ENCODE measurements around the gene SYCE1L.
"Not testable (repeated sequence)": the region's sequence is repeated elsewhere in the genome, so short reads cannot be mapped to it uniquely, and the experiment has no call there.

SYCE1L gene, protein sequence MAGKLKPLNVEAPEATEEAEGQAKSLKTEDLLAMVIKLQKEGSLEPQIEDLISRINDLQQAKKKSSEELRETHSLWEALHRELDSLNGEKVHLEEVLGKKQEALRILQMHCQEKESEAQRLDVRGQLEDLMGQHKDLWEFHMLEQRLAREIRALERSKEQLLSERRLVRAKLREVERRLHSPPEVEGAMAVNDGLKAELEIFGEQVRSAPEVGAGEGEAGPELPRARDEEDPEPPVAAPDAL

DNA sequence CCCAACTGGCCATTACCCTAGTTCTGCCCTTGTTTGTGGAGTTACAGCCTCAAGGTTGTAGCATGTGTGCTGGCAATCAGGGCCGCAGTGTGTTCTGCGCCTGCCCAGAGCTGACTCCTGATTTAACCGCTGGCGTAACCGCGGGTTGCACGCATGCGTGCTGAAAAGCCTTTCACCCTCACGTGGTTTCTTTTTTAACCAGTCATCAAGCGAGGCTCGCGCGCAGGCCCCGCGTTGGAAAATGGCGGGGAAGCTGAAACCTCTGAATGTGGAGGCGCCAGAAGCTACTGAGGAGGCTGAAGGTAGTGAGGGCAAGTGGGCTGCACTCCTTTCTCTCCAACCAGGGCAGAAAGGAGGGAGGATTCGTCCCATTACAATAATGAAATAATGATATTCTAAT, at the start of gene SYCE1L:
SYCE1L (plus strand) TSS at position 198 of the 400 bp plus-strand sequence; CDS start at position 242, 44 bp downstream.
- DNase-seq (ENCODE audit: low spot score) = no peak

DNA sequence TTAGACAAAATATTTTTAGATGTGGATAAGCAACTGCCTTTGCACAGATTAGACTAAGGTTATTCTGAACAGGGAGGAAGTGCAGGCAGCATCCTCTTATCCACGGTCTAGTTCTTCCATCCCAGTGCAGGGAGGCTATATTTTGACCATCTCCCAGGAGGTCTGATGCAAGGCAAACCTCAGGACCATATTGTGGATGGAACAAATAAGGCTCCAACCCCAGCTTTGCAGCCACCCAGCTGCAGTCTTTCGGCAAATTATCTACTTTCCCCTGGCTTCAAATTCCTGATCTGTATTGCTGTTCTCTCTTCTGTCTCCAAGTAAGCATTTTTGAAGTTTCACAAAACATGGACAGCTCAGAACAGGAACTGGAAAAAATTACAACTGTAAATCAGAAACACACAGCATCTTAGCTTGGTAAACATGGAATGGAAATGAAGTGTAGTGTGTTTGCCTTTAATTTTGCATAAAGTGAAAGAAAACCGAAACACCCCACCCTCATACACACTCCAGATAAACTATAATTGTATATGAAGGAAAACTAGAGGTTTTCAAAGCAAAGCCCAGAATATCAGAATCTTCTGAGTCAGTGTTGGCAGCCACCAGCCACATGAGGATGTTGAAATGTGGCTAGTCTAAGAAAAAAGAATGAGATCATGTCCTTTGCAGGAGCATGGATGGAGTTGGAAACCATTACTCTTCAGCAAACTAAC, 41.7 kb upstream of the SYCE1L start:
- no peak for DNase-seq (ENCODE audit: low spot score)

DNA sequence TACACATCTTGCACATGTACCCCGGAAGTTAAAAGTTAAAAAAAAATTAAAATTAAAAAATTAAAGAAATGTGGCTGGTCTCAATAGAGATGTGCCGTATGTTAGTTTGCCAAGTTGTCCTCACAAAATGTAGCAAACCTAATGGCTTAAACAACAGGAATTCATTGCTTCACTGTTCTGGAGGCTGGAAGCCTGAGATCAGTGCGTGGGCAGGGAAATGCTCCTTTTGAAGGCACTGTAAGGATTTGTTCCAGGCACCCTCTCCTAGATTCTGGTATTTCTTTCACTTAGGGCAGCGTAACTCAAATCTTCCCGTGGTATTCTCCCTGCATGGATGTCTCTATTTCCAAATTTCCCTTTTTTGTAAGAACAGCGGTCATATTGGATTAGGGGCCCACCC, 40.9 kb upstream of the SYCE1L start:
- DNase-seq (ENCODE audit: low spot score) = no peak

DNA sequence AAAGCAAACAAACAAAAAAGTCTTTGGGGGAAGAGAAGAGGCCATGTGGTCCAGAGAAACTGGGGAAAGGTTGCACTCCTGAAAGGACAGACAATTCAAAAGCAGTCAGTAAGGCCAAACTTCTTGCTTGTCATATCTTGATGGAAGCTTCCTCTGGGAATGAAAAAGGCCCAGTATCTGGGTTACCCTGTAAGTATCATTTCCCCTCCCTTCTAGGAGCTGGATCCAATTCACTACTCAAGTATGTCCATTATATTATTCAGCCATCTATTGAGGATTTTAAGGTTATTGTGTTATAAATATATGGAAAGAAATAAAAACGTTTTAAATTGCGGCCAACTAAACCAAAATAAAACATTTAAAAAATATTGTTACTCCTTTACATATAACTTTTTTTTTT, 34.2 kb upstream of the SYCE1L start:
- no peak for DNase-seq (ENCODE audit: low spot score)

DNA sequence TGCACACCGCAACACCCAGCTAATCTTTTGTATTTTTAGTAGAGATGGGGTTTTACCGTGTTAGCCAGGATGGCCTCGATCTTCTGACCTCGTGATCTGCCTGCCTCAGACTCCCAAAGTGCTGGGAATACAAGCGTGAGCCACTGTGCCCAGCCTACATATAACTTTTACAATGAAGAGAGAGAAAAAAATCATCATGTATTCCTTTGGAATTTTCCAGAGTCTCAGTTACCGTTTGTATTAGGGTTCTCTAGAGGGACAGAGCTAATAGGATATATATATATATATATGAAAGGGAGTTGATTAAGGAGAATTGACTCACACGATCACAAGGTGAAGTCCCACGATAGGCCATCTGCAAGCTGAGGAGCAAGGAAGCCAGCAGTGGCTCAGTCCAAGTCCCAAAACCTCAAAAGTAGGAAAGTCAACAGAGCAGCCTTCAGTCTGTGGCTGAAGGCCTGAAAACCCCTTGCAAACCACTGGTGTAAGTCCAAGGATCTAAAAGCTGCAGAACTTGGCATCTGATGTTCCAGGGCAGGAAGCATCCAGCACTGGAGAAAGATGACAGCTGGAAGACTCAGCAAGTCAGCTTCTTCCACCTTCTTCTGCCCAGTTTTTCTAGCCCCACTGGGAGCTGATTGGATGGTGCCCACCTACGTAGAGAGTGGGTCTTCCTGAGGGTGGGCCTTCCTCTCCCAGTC, 33.5 kb upstream of the SYCE1L start:
- DNase-seq (ENCODE audit: low spot score) = not testable (repeated sequence)

DNA sequence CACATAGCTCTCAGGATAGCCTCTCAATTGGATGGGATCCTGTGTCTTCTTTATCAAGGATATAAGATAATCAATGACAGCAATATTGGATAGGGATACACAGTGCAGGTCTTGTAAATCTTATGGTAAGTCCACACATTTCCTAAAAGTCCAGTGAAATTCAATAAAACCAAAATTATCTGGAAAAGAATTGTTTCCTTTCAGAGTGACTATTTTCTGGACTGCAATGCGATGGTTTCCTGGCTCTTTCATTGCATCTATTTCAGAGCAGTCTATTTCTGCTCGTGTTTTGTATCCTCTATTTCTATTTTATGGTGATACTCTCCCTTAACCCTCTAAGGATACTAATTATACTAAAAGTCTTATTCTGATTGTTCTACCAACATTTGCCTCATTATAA, 32.5 kb upstream of the SYCE1L start:
- no peak for DNase-seq (ENCODE audit: low spot score)

DNA sequence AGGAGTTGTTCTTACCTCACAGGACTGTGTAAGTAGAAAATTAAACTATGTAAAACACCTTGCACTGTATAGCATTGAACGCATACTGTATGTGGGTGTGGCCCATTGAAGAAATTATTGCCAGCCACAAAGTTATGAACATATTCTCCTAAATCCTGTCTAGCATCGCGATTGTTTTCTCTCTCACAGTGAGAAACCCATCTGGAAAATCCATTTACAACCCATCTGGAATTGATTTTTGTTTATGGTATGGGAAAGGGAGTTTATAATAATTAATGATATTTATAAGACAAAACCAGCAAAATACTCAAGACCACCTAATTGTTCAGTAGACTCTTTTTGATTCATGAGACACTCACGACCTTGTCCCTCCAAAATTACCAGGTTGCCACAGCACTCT, 30.3 kb upstream of the SYCE1L start:
- DNase-seq (ENCODE audit: low spot score) = no peak

DNA sequence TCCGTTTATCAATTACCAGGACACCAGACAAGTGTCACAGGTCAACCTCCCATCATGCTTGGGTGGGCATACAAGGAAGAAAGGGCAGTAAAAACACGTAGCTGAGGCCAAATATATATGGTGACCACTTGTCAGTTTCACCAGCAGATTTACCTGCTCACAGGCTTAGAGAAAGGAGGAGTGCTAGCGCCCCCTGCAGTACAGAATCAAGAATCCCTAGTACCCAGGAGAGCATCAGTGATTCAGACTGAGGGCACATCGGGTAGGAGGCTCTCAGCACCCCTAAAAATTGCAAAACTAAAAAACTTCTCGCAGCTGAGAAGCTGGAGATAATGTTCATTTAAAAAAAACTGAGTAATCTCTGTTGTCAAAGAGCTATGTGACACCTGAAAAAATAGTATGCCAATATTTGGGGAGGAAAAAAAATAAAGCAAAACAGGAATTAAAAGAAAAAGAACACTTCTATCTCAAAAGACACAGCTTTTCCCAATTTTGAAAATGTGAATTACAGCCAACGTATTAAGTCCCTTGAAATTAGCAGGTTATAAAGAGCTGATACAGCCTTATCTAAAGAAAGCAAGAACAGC, 29.5 kb upstream of the SYCE1L start:
- DNase-seq (ENCODE audit: low spot score) = peak; percentile 37

DNA sequence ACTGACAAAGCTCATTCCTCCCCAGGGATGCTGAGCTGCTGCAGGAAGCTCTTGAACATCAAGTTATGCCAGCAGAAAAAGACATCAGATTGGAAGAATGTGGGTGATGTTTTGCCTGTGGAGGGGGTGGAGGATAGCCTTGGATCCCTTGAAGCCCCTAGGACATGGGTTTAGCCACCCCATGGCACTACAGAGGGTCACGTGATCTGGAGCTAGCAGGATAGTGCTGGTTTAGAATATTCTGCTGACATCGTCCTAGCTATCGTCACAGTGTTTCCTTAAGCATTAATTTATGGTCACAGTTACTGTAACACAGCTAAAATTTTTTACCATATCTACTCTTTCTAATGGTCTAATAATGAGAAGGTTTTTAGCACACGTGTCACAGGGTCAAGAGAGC, 28.4 kb upstream of the SYCE1L start:
- no peak for DNase-seq (ENCODE audit: low spot score)

DNA sequence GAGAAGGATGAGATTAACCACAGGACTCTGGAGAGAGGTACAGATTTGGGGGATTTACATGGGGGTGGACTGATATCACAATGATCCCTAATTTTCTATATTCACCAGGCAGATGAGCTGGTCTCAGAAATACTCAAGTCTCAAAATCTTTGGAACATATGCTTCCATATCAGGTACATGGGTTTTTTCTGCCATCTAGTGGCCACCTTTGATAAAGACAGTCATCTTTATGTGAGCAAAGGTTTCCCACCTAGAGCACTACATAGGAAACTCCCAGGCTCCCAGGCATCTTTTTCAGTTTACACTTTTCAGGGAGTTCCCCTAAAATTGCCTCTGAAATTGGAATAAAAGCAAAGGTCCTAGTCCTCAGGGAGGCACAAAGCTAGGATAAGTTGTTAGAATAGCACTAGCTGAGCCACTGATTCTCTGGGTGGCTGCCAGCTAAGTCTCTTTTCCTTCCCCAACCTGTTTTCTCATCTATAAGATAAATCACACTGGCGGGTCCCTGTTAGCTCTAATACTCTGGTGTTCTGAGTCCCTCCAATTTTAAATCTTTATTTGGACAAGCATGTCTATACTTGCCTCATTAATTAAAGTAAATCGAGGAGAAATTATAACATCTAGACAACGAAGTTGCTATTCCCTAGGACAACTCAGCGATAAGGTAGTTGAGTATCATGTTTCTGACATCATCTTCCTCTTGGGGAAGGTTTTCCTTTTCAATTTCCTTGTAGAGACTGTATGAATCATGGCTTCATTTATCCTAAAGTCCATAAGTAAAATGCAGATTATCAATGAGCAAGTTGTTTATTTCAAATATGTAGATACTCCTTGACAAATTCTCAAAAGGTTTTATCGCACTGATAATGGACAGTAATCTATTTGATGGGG, 27.2 kb upstream of the SYCE1L start:
- DNase-seq (ENCODE audit: low spot score) = peak; percentile 51

DNA sequence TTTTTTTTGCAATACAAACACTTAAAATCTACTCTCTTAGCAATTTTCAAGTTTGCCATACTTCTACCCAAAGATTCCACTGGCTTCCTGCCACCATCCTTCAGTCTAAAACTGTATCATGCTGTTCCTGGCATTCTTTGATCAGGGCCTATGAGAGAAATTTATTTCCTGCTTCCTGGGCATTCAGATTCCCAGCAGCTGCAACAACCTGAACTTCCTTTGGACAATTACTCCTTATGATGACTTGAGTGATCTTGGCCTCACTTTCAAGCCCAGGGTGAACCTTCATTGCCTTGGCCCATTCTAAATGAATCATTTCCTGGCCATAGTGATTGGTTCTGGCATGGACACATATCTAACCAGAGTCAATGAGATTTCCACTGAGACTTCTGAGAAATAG, 26.3 kb upstream of the SYCE1L start:
- DNase-seq (ENCODE audit: low spot score) = no peak

DNA sequence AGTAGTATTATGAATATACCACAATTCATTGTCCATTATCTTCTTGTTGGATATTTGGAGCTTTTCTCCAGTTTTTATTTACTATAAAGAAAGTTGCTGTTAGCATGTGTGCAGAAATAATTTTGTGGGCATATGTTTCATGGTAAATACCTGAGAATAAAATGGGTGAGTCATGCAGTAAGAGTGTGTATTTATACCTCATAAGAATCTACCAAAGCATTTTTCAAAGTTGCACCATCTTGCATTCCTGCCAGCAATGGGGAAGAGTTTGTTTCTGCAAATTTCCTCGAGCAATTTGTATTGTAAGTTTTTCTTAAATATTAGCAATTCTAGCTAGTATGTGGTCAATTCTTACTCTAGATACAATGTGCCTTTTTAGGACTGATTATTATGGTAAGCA, 16.1 kb upstream of the SYCE1L start:
- DNase-seq (ENCODE audit: low spot score) = peak; percentile 39

DNA sequence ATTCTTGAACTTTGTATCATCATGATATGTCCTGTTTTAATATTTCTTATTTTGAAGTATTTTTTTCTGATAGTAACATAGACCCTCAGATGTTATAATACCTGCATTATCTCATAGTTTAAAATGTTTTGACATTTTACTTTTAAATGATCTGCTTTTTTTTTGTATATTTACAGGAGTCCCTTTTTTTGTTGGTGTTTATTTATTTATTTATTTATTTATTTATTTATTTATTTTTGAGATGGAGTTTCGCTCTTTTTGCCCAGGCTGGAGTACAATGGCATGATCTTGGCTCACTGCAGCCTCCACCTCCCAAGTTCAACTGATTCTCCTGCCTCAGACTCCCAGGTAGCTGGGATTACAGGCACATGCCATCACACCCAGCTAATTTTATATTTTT, 12.9 kb upstream of the SYCE1L start:
- not testable (repeated sequence) for DNase-seq (ENCODE audit: low spot score)

DNA sequence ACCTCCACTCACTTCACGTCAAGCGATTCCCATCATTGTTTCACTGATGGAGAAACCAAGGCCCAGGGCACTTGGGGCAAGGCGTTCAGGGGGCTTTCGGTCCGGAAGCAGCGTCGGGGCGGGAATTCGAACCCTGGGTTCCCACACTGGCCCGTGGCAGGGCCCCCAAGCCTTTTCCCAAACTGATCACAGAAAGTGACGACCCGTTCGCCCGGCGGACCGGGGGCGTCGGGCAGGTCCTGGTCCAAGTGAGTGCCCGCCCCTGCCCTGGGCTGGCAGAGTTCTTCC, 9.1 kb upstream of the SYCE1L start:
- no peak for DNase-seq (ENCODE audit: low spot score)

DNA sequence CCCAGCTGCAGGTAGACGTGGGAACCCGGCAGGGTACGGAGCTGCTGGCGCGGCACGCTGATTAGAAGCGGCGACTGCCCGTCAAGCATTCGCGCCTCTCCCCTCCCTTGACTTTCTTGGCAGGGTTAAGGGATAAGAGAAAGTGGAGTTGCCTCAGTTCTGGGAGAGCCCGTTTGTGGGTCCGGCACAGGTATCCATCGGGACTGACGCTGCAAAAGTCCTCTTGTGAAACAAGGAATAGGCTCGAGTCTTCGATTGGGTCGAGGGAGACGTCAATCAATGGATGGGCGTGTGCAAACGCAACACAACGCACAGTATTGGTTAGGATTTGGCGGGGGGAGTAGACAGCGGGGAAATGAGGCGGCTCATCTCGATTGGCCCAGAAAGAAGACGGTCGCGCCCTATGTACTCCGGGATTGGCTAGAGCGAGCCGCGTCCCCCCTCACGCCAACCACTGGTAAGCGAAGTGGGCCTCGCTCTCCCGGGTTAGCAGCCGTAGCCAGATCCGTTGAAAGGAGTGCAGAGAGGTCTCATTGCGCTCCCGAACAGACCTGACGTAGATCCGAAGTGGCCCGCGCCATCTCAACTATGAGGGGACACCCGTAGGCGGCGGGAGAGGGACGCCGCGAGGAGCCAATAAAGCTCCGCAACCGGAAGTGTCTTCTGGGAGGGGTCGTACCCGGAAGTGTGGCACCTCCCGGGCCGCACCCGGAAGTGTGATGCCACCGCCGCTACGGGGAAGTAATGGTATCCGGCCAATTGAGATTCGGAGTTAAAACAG, 8.5 kb upstream of the SYCE1L start, which contains the start of gene MON1B:
MON1B (plus strand) TSS at position 713 of the 781 bp plus-strand sequence. CDS start 296 bp downstream, outside the sequence.
- peak; percentile 98 for DNase-seq (ENCODE audit: low spot score)

DNA sequence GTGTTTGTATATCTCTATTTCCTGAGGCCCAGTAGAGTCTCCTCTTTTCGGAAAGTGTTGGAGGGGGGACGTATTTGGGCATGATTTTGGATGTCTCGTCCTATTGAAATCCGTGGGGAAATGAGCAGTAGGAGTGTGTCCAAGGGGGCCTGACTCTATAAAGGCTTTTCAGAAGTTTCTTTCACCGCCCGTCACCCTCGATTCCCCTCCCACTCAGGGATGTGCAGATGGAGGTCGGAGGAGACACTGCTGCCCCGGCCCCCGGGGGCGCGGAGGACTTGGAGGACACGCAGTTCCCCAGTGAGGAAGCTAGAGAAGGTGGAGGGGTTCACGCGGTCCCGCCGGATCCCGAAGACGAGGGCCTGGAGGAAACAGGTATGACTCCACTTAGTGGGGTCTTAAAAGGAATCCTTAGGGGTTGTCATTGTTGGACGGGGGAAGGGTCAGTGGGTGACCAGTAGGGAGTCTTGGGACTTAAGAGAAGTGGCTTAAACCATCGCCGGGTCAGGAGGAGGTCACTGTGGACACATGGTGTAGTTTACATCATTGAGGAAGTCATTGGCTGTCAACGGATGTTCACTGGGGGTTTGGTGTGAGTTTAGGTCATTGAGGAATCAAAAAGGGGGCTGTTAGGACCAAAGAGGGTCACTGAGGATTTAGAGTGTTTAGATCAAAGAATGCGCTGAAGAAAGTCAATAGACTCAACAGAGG, 7.8 kb upstream of the SYCE1L start:
- peak; percentile 6 for DNase-seq (ENCODE audit: low spot score)

DNA sequence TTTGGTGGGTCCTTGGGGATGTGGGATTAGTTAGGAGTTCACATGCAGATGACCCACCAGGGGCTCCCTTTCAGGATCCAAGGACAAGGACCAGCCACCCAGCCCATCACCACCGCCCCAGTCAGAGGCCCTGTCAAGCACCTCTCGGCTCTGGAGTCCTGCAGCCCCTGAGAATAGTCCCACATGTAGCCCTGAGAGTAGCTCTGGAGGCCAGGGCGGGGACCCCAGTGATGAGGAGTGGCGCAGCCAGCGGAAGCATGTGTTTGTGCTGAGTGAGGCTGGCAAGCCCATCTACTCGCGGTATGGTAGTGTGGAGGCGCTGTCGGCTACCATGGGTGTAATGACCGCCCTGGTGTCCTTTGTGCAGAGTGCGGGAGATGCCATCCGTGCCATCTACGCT, 5.8 kb upstream of the SYCE1L start:
- DNase-seq (ENCODE audit: low spot score) = no peak

DNA sequence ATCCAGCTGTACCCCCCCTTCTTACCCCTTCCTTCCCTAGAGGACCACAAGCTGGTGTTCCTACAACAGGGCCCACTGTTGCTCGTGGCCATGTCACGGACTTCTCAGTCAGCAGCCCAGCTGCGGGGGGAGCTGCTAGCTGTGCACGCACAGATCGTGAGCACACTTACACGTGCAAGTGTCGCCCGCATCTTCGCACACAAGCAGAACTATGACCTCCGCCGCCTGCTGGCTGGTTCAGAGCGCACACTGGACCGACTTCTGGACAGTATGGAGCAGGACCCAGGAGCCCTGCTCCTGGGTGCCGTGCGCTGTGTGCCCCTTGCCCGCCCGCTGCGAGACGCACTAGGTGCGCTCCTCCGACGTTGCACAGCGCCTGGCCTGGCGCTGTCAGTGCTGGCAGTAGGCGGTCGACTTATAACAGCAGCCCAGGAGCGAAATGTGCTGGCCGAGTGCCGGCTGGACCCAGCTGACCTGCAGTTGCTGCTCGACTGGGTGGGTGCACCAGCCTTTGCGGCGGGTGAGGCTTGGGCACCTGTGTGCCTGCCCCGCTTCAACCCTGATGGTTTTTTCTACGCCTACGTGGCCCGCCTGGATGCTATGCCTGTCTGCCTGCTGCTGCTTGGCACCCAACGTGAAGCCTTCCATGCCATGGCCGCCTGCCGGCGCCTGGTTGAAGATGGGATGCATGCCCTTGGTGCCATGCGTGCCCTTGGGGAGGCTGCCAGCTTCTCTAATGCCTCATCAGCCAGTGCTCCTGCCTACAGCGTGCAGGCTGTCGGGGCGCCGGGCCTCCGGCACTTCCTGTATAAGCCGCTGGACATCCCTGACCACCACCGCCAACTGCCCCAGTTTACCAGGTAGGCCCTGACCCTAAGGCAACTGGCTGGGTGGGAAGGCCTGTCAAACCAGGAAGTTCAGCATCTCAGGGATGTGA, 4.6 kb upstream of the SYCE1L start:
- DNase-seq (ENCODE audit: low spot score) = no peak

DNA sequence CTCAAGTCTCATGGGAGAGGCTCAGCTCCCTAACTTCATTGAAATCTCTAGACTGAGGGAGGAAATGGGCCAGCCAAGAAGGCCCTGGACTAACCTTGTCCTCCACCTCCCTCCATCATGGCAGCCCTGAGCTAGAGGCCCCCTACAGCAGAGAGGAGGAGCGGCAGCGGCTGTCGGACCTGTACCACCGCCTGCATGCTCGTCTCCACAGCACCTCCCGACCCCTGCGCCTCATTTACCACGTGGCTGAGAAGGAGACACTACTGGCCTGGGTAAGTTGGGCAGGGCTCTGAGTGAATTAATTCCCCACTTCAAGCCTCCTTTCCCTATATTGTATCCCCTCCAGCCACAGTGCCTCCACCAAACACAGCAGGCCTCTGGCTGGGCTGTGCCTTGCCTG, 3.8 kb upstream of the SYCE1L start:
- no peak for DNase-seq (ENCODE audit: low spot score)

Data from SW480 (cell line).